ENCODE data around the gene ELP6. TPM values are rescaled to one million over a fixed set of nuclear protein-coding genes. Genes with fewer than 3 reads are reported as not detected.

The ELP6 gene
- total and polyA plus RNA-seq, 3 donors from 2014 or later = 39.7 to 68.4 (median 44.1) TPM

DNA sequence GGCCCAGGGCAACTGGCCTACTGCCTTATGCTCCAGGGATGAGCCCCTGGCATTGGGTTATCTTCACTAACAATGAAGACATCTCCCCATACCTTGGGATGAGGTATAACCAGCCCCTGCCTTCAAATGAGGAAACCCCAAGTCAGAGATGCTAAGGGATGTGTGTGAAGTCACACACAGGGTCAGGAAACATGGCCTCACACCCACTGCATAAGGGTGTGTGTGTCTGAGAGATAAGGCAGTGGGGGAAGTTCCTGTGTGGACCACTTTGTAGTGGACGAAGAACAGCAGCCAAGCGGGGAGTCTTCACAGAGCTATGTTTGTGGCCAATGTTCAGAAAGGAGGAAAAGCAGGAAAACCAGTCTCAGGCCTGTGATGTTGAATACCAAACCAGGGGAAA lies 10.5 kb downstream of the ELP6 start:
- H3K27ac ChIP-seq = peak overlapping the region in 1 of 2 donors; percentile 46
- H3K4me1 ChIP-seq = no peaks in the 10 kb centered on the region
- H3K9me3 ChIP-seq = no peaks in the 10 kb centered on the region
- intact Hi-C loops (cut with DNase I; ENCODE audit: low total_unique reads) = no loop called here
- TF ChIP-seq, protein P1, sequence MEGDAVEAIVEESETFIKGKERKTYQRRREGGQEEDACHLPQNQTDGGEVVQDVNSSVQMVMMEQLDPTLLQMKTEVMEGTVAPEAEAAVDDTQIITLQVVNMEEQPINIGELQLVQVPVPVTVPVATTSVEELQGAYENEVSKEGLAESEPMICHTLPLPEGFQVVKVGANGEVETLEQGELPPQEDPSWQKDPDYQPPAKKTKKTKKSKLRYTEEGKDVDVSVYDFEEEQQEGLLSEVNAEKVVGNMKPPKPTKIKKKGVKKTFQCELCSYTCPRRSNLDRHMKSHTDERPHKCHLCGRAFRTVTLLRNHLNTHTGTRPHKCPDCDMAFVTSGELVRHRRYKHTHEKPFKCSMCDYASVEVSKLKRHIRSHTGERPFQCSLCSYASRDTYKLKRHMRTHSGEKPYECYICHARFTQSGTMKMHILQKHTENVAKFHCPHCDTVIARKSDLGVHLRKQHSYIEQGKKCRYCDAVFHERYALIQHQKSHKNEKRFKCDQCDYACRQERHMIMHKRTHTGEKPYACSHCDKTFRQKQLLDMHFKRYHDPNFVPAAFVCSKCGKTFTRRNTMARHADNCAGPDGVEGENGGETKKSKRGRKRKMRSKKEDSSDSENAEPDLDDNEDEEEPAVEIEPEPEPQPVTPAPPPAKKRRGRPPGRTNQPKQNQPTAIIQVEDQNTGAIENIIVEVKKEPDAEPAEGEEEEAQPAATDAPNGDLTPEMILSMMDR (IDR thresholded peaks at IDR 0.05) = no peak
- no peak for TF ChIP-seq POLR2A (IDR thresholded peaks at IDR 0.05)
- 35 to 53% methylated on average over 2 of the region's 2 CpGs for WGBS, 2 donors
- H3K36me3 ChIP-seq (ENCODE audit: low read depth, missing control alignments) = no peaks in the 10 kb centered on the region
- DNase-seq = no peak
- no peaks in the 10 kb centered on the region for H3K27me3 ChIP-seq
- H3K4me3 ChIP-seq = no peak overlapping the region

DNA sequence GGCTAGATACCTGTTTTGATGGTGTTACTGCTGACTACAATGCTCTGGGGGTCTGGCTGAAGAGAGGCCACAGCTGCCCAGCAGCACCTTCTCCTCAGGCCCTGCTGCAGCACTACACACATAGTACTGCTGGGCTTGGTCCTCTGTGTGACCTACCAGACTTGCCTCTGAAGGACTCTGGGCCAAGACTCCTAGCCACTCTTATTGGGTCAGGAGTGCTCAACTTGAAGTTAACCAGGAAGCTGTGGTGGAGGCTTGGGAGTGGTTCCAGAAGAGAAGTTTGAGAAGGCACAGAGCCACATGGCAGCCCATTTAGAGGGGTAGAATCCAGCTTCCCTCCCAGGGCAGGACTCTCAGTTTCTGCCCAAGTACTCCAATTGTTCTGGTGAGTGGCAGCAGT lies 16.6 kb downstream of the ELP6 start:
- intact Hi-C loops (cut with DNase I; ENCODE audit: low total_unique reads) = no loop called here
- no peaks in the 10 kb centered on the region for H3K36me3 ChIP-seq (ENCODE audit: low read depth, missing control alignments)
- H3K27ac ChIP-seq = no peak overlapping the region
- no peak overlapping the region for H3K4me3 ChIP-seq
- H3K9me3 ChIP-seq = no peaks in the 10 kb centered on the region
- no peak for TF ChIP-seq POLR2A (IDR thresholded peaks at IDR 0.05)
- TF ChIP-seq, protein P1 (IDR thresholded peaks at IDR 0.05) = no peak
- no peaks in the 10 kb centered on the region for H3K27me3 ChIP-seq
- H3K4me1 ChIP-seq = no peaks in the 10 kb centered on the region
- DNase-seq = no peak

DNA sequence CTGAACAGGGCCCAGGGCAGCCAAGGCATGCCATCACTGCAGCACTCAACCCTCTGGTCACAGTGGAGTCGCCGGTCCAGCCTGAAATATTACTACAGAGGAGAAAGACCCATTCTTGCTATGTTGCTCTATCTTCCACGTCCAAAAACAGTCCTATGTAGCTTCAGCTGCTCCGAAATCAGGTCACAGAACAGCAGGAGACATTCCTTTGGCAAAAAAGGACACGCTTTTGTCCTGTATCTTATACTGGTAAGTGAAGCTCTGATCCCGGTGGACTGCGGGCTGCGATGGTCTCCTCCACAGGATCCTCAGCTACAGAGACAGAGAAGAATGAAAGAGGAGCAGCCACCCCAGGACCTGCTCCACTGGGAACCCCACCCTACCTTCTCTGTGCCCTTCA lies 17.6 kb downstream of the ELP6 start:
- no peak overlapping the region for H3K4me3 ChIP-seq
- H3K36me3 ChIP-seq (ENCODE audit: low read depth, missing control alignments) = no peaks in the 10 kb centered on the region
- TF ChIP-seq POLR2A (IDR thresholded peaks at IDR 0.05) = no peak
- TF ChIP-seq, protein P1 (IDR thresholded peaks at IDR 0.05) = no peak
- no peak for DNase-seq
- no peaks in the 10 kb centered on the region for H3K4me1 ChIP-seq
- H3K27ac ChIP-seq = no peak overlapping the region
- intact Hi-C loops (cut with DNase I; ENCODE audit: low total_unique reads) = no loop called here
- WGBS, 2 donors = 93 to 95% methylated on average over 6 to 8 of the region's 8 CpGs
- H3K27me3 ChIP-seq = no peaks in the 10 kb centered on the region
- no peaks in the 10 kb centered on the region for H3K9me3 ChIP-seq

DNA sequence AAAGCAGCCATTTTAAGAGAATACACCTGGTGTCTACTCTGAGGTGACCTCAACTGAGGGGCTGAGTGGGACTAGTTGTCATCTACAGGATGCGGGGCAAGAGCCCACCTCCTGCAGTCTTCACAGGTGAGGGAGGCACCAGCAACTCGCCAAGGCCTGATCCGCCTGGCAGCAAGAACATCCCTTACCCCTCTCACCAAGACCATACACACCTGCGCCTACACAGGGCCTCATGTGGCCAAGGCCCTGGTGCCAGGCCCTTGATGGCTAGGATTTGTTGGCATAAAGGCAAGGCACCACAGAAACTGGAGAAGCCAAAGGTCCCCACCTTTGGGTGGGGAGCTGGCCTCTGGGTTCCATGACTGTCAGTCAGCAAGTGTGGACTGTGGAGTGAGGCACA lies 18.4 kb downstream of the ELP6 start:
- H3K4me1 ChIP-seq = no peaks in the 10 kb centered on the region
- TF ChIP-seq POLR2A (IDR thresholded peaks at IDR 0.05) = no peak
- TF ChIP-seq, protein P1 (IDR thresholded peaks at IDR 0.05) = no peak
- no peaks in the 10 kb centered on the region for H3K27me3 ChIP-seq
- intact Hi-C loops (cut with DNase I; ENCODE audit: low total_unique reads) = no loop called here
- no peaks in the 10 kb centered on the region for H3K36me3 ChIP-seq (ENCODE audit: low read depth, missing control alignments)
- H3K4me3 ChIP-seq = no peak overlapping the region
- H3K9me3 ChIP-seq = no peaks in the 10 kb centered on the region
- H3K27ac ChIP-seq = no peak overlapping the region
- 91 to 98% methylated on average over 4 of the region's 4 CpGs for WGBS, 2 donors
- no peak for DNase-seq

DNA sequence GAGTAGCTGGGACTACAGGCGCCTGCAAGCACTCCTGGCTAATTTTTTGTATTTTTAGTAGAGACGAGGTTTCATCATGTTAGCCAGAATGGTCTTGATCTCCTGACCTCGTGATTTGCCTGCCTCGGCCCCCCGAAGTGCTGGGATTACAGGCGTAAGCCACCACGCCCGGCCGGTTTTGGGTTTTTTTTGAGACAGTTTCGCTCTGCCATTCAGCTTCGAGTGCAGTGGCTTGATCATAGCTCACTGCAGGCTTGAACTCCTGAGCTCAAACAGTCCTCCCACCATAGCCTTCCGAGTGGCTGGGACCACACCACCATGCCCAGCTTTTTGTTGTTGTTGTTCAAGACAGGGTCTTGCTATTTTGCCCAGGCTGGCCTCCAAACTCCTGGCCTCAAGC lies 21.7 kb downstream of the ELP6 start:
- DNase-seq = no peak
- Histone ChIP-seq H3K9me3 (no peaks in the 10 kb centered on the region), H3K36me3 (ENCODE audit: low read depth, missing control alignments) (no peaks in the 10 kb centered on the region), H3K4me3 (no peak overlapping the region), H3K4me1 (no peaks in the 10 kb centered on the region), H3K27me3 (no peaks in the 10 kb centered on the region), H3K27ac (no peak overlapping the region)
- TF ChIP-seq POLR2A (IDR thresholded peaks at IDR 0.05) = no peak
- TF ChIP-seq, protein P1 (IDR thresholded peaks at IDR 0.05) = no peak
- WGBS, 2 donors = 89 to 92% methylated on average over 12 of the region's 12 CpGs
- intact Hi-C loops (cut with DNase I; ENCODE audit: low total_unique reads) = no loop called here
